H1 (cell line): ENCODE data around the gene ITGAE.

ENCODE experiments used
- TCF12 ChIP-seq: IDR thresholded peaks from 2 replicates; pipeline ENCODE4 v1.6.1; 2011; ENCODE audit warnings: low read depth, mild to moderate bottlenecking, low read length
- TF ChIP-seq, protein P1 (sequence below), 3 experiments: IDR thresholded peaks; 1 replicate in 2 of 3; 2 replicates in 1 of 3; pipeline versions ENCODE4 v1.5.1 to v1.6.1; 2011; ENCODE audit warnings: low read length in 3 of 3, mild to moderate bottlenecking in 3 of 3, inconsistent platforms in 2 of 3, low read depth in 1 of 3, moderate library complexity in 1 of 3; ENCODE audit not compliant: insufficient read depth in 1 of 3; ENCODE audit errors: control extremely low read depth in 1 of 3

DNA sequence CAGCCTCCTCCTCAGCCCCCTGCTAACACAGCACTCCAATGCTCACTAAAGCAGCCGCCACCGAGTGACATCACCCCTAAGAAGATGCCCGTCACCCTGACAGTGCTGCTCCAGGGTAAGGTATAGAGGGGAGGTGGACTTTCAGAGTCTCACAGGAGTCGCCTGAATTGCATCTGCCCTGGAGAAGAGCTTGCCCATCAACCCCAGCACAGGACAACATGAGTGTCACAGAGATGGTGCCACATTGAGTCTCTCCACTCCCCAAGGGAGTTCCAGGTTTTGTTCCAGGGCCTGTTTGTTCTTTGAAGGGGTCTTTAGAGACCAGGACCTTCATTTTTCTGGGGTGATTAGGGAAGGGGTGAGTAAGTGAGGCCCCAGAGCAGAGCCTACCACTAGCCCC, 102.8 kb downstream of the ITGAE start:
- TF ChIP-seq TCF12, result no peak
- TF ChIP-seq, protein P1, sequence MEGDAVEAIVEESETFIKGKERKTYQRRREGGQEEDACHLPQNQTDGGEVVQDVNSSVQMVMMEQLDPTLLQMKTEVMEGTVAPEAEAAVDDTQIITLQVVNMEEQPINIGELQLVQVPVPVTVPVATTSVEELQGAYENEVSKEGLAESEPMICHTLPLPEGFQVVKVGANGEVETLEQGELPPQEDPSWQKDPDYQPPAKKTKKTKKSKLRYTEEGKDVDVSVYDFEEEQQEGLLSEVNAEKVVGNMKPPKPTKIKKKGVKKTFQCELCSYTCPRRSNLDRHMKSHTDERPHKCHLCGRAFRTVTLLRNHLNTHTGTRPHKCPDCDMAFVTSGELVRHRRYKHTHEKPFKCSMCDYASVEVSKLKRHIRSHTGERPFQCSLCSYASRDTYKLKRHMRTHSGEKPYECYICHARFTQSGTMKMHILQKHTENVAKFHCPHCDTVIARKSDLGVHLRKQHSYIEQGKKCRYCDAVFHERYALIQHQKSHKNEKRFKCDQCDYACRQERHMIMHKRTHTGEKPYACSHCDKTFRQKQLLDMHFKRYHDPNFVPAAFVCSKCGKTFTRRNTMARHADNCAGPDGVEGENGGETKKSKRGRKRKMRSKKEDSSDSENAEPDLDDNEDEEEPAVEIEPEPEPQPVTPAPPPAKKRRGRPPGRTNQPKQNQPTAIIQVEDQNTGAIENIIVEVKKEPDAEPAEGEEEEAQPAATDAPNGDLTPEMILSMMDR (IDR thresholded peaks at IDR 0.05; ENCODE audit: control extremely low read depth in 1 of 3, insufficient read depth in 1 of 3, low read depth in 1 of 3, low read length in 3 of 3), result no peak
